HG02840 (cell line): ENCODE results near the gene C11orf71.

ENCODE experiments used
- ATAC-seq: cut with Tn5 transposase; IDR thresholded peaks from one replicate; pipeline ENCODE4 v1.9.1; 2021; ENCODE audit warnings: mild to moderate bottlenecking, moderate library complexity, moderate number of reproducible peaks; ENCODE audit not compliant: unreplicated experiment, low FRiP score

C11orf71 gene

GRCh38 chr11:114400216-114400914 lies at the start of gene C11orf71, which contains the start of gene RBM7:
TSS of gene C11orf71 (minus strand) at chr11:114400511. CDS start at chr11:114400331, 180 bp downstream.
TSS of gene RBM7 (plus strand) at chr11:114400666. CDS start at chr11:114400672, 6 bp downstream.
- peak; percentile 98 for ATAC-seq

- ATAC-seq: no peak
Measured at GRCh38 chr11:114449845-114450244, 49.5 kb upstream of the C11orf71 start.

- no peak for ATAC-seq
Measured at GRCh38 chr11:114448749-114449482, 48.6 kb upstream of the C11orf71 start.

- no peak for ATAC-seq
Measured at GRCh38 chr11:114447892-114448291, 47.6 kb upstream of the C11orf71 start.

GRCh38 chr11:114447444-114447843 lies 47.1 kb upstream of the C11orf71 start:
- no peak for ATAC-seq

- no peak for ATAC-seq
Measured at GRCh38 chr11:114442536-114442935, 42.2 kb upstream of the C11orf71 start.

- no peak for ATAC-seq
Measured at GRCh38 chr11:114441921-114442320, 41.6 kb upstream of the C11orf71 start.

GRCh38 chr11:114440971-114441763 lies 40.9 kb upstream of the C11orf71 start:
- no peak for ATAC-seq

GRCh38 chr11:114440121-114440860 lies 40.0 kb upstream of the C11orf71 start:
- ATAC-seq: no peak

- ATAC-seq: peak; percentile 98
Measured at GRCh38 chr11:114439229-114440120, 39.2 kb upstream of the C11orf71 start, which contains the start of gene REXO2. TSS of gene REXO2 (plus strand) at chr11:114439467. CDS start at chr11:114439529, 62 bp downstream.

- no peak for ATAC-seq
Measured at GRCh38 chr11:114438303-114438702, 38.0 kb upstream of the C11orf71 start.

- no peak for ATAC-seq
Measured at GRCh38 chr11:114433376-114433775, 33.1 kb upstream of the C11orf71 start.

- ATAC-seq: no peak
Measured at GRCh38 chr11:114432893-114433292, 32.6 kb upstream of the C11orf71 start.

GRCh38 chr11:114430290-114430689 lies 30.0 kb upstream of the C11orf71 start:
- ATAC-seq: no peak

- no peak for ATAC-seq
Measured at GRCh38 chr11:114426280-114426679, 26.0 kb upstream of the C11orf71 start.

GRCh38 chr11:114416441-114416961 lies 16.2 kb upstream of the C11orf71 start:
- ATAC-seq: no peak

- ATAC-seq: no peak
Measured at GRCh38 chr11:114413958-114414357, 13.6 kb upstream of the C11orf71 start.

- ATAC-seq: no peak
Measured at GRCh38 chr11:114412946-114413345, 12.6 kb upstream of the C11orf71 start.

GRCh38 chr11:114401311-114401710 lies 1.0 kb upstream of the C11orf71 start:
- no peak for ATAC-seq
